SK-N-SH (cell line): ENCODE results near the gene JAKMIP1. TPM values are rescaled to one million over a fixed set of nuclear protein-coding genes. Genes with fewer than 3 reads are reported as not detected.

ENCODE experiments used
- CTCF ChIA-PET: fragments of 300-600, 350-600 bp; formaldehyde crosslinking; extraction: SDS; loops from one replicate; lab custom pipeline; 2021; lab: Yijun Ruan, JAX
- POLR2A ChIA-PET: fragments of 350-600 bp; sonication (Branson Sonifier 250); formaldehyde crosslinking; extraction: SDS; loops from one replicate; lab custom pipeline; 2020; ENCODE audit warnings: antibody characterized with exemption, inconsistent platforms; lab: Yijun Ruan, JAX
- DNase-seq: peaks from one replicate; pipeline ENCODE4 v3.0.0; 2012
- H2AFZ ChIP-seq: fragments of 200-600 bp; sonication (generic); 2 replicates; pipeline ENCODE4 v1.8.1; 2016; ENCODE audit warnings: antibody characterized with exemption, mild to moderate bottlenecking, low read depth
- H3F3A ChIP-seq: fragments of 200-600 bp; sonication (generic); replicated peaks from 2 replicates; pipeline ENCODE3; 2016; ENCODE audit warnings: antibody characterized with exemption, mild to moderate bottlenecking; ENCODE audit not compliant: insufficient read depth
- H3K27ac ChIP-seq, 2 experiments: fragments of 200-500 bp in 1 of 2; fragments of 200-600 bp in 1 of 2; sonication (Bioruptor generic) in 1 of 2; sonication (generic), shearing (Covaris generic) in 1 of 2; 2 replicates each; pipeline versions ENCODE4 v1.5.1 to v1.6.1; 2014 to 2016; ENCODE audit warnings: low read depth in 2 of 2, inconsistent platforms in 1 of 2, low read length in 1 of 2, mild to moderate bottlenecking in 1 of 2, mixed read lengths in 1 of 2
- H3K27me3 ChIP-seq: fragments of 200-600 bp; sonication (generic), shearing (Covaris generic); 2 replicates; pipeline ENCODE4 v1.6.1; 2016; ENCODE audit warnings: mixed run types; ENCODE audit not compliant: insufficient read depth
- H3K36me3 ChIP-seq, 2 experiments: fragments of 200-500 bp in 1 of 2; fragments of 200-600 bp in 1 of 2; sonication (Bioruptor generic) in 1 of 2; sonication (generic) in 1 of 2; replicated peaks in 1 of 2; 2 replicates each; pipeline versions ENCODE3 to v1.5.1; 2014 to 2016; ENCODE audit warnings: low read length in 1 of 2, mild to moderate bottlenecking in 1 of 2; ENCODE audit not compliant: insufficient read depth in 2 of 2, control insufficient read depth in 1 of 2
- H3K4me1 ChIP-seq, 2 experiments: fragments of 200-500 bp in 1 of 2; fragments of 200-600 bp in 1 of 2; sonication (Bioruptor generic) in 1 of 2; sonication (generic), shearing (Covaris generic) in 1 of 2; 2 replicates each; pipeline versions ENCODE4 v1.5.1 to v1.6.1; 2014 to 2016; ENCODE audit warnings: low read depth in 1 of 2, low read length in 1 of 2, mixed run types in 1 of 2; ENCODE audit not compliant: insufficient read depth in 2 of 2, control insufficient read depth in 1 of 2
- H3K4me2 ChIP-seq: fragments of 200-600 bp; sonication (generic), shearing (Covaris generic); 2 replicates; pipeline ENCODE4 v1.6.1; 2017; ENCODE audit warnings: mixed run types
- H3K4me3 ChIP-seq, 2 experiments: fragments of 200-500 bp in 1 of 2; fragments of 200-600 bp in 1 of 2; sonication (Bioruptor generic) in 1 of 2; sonication (generic), shearing (Covaris generic) in 1 of 2; 2 replicates each; pipeline versions ENCODE4 v1.5.1 to v1.8.1; 2014 to 2016; ENCODE audit warnings: low read depth in 2 of 2, inconsistent platforms in 1 of 2, low read length in 1 of 2, mild to moderate bottlenecking in 1 of 2, mixed read lengths in 1 of 2, moderate library complexity in 1 of 2
- H3K79me2 ChIP-seq: fragments of 200-600 bp; sonication (generic); 2 replicates; pipeline ENCODE4 v1.8.1; 2017; ENCODE audit warnings: mild to moderate bottlenecking; ENCODE audit not compliant: insufficient read depth
- H3K9ac ChIP-seq: fragments of 200-600 bp; sonication (generic); 2 replicates; pipeline ENCODE4 v1.6.1; 2017; ENCODE audit warnings: mixed run types
- H3K9me2 ChIP-seq: fragments of 200-600 bp; sonication (generic); 2 replicates; pipeline ENCODE4 v1.6.1; 2017; ENCODE audit warnings: mixed run types
- H3K9me3 ChIP-seq: fragments of 200-600 bp; sonication (generic); 2 replicates; pipeline ENCODE4 v1.6.1; 2017; ENCODE audit warnings: mixed run types, mild to moderate bottlenecking, moderate library complexity
- H4K20me1 ChIP-seq: fragments of 200-600 bp; sonication (generic); 2 replicates; pipeline ENCODE4 v1.6.1; 2017; ENCODE audit warnings: mild to moderate bottlenecking, mixed run types; ENCODE audit not compliant: insufficient read depth
- ELF1 ChIP-seq: IDR thresholded peaks from 2 replicates; pipeline ENCODE4 v1.4.0; 2012
- EP300 ChIP-seq, 2 experiments: IDR thresholded peaks; 2 replicates each; pipeline versions ENCODE4 v1.4.0 to v1.6.1; 2012; ENCODE audit warnings: borderline replicate concordance in 1 of 2, low read depth in 1 of 2, low read length in 1 of 2
- FOXM1 ChIP-seq: IDR thresholded peaks from 2 replicates; pipeline ENCODE4 v1.4.0; 2012; ENCODE audit warnings: low read depth, mild to moderate bottlenecking
- GATA2 ChIP-seq: sonication (generic); formaldehyde crosslinking; IDR thresholded peaks from 2 replicates; pipeline ENCODE4 v1.5.0; 2020; ENCODE audit warnings: mild to moderate bottlenecking, missing genetic modification reagents
- MEF2A ChIP-seq: IDR thresholded peaks from 2 replicates; pipeline ENCODE4 v1.4.0; 2012; ENCODE audit warnings: low read depth, borderline replicate concordance
- MXI1 ChIP-seq: IDR thresholded peaks from 2 replicates; pipeline ENCODE4 v1.6.1; 2012; ENCODE audit warnings: mild to moderate bottlenecking, low read depth, low read length, improper control_type of control experiment
- POLR2AphosphoS5 ChIP-seq: IDR thresholded peaks from 2 replicates; pipeline ENCODE4 v1.6.1; 2012; ENCODE audit warnings: low read depth, low read length
- RAD21 ChIP-seq: IDR thresholded peaks from 2 replicates; pipeline ENCODE4 v1.6.1; 2012; ENCODE audit warnings: mild to moderate bottlenecking, low read length
- RCOR1 ChIP-seq: fragments of 150-350 bp; IDR thresholded peaks from 2 replicates; pipeline ENCODE4 v1.6.1; 2017; ENCODE audit warnings: antibody characterized with exemption, low read length
- REST ChIP-seq: IDR thresholded peaks from 2 replicates; pipeline ENCODE4 v1.6.1; 2012; ENCODE audit warnings: mild to moderate bottlenecking, low read depth, low read length, moderate library complexity
- SIN3A ChIP-seq: IDR thresholded peaks from 2 replicates; pipeline ENCODE4 v1.6.1; 2012; ENCODE audit warnings: low read depth, mild to moderate bottlenecking, low read length, moderate library complexity, borderline replicate concordance
- SMC3 ChIP-seq: IDR thresholded peaks from 2 replicates; pipeline ENCODE4 v1.6.1; 2012; ENCODE audit warnings: low read depth, low read length, improper control_type of control experiment
- WGBS: methylation state at CpG from one replicate; pipeline ENCODE4 v1.1.6; 2017; ENCODE audit warnings: low lambda C conversion rate; 5-methylcytosine and 5-hydroxymethylcytosine counted together
- polyA plus RNA-seq, 3 experiments: library from polyadenylated mRNA; depleted of rRNA; stranded (reverse); fragments of >200 nt; gene quantifications; 2 replicates each; pipeline ENCODE4 v1.2.3, GENCODE V29; 2012
- TF ChIP-seq, protein P1 (sequence below): IDR thresholded peaks from 2 replicates; pipeline ENCODE4; 2012

JAKMIP1 gene
- polyA plus RNA-seq, 1 of the 3 experiments (the other 2 are of a cell fraction): 0.54 TPM

DNA sequence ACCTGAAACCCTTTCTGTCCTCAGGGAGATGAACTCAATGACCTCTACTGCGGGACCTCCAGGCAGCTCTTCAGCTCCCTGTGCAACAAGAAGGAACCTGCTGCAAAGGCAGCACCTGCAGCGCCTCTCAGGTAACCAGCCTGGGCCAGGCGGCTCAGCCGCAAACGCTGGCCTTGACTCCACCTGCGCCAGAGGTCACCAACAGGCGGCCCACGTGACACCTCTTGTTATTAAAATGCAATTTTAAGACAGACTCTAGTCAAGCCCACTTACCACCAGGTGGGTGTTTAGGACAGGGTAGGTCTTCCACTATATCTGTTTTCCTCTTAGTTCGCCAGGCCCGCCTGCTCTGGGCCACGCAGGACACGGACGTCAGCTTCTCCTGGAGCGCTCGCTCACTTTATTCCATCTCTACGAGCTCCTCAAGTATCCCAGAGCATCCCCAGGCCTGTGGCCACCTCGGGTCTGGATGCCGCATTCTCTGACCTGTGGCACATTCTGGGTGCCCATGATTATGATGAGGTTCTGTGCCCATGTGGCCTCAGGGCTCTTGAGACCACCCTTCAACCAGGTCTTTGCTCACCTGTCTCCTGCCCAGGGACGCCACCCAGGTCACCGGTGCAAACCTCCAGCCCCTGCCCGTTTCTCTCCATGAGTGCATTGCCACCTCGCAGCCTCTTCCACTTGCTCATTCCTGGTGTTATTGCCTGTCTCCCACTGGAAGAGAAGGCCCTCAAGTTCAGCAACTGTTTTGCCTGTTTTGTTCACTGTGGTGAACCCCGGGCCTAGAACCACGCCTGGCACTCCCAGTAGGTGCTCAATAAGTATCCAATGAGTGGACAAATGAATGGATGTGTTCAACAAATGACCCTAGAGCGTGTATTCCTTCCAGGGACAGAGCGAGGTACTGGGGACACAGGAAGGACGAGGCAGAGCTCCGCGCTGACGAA, 32.8 kb upstream of the JAKMIP1 start:
- Histone ChIP-seq H2AFZ (no peak overlapping the region), H3K4me3 (no peak overlapping the region), H4K20me1 (no peaks in the 10 kb centered on the region), H3K4me1 (peaks cover 0 to 24% of the 10 kb centered on the region in 2 experiments; a peak in 2 of 4 replicates), H3K9me2 (no peaks in the 10 kb centered on the region), H3K9me3 (no peaks in the 10 kb centered on the region), H3K36me3 (no peaks in the 10 kb centered on the region), H3K9ac (no peak overlapping the region), H3K79me2 (no peaks in the 10 kb centered on the region), H3K27ac (no peak overlapping the region), H3F3A (no peaks in the 10 kb centered on the region), H3K4me2 (no peak overlapping the region), H3K27me3 (no peaks in the 10 kb centered on the region)
- ChIA-PET CTCF (interaction anchor here (1.0 to 1.2 kb wide), 2 partner anchors 18 to 156 kb away, joined by 4 to 5 read pairs; no protein-coding TSS in a partner anchor), POLR2A (no interaction called here)
- DNase-seq: no peak
- no peak for TF ChIP-seq MXI1
- TF ChIP-seq, protein P1, sequence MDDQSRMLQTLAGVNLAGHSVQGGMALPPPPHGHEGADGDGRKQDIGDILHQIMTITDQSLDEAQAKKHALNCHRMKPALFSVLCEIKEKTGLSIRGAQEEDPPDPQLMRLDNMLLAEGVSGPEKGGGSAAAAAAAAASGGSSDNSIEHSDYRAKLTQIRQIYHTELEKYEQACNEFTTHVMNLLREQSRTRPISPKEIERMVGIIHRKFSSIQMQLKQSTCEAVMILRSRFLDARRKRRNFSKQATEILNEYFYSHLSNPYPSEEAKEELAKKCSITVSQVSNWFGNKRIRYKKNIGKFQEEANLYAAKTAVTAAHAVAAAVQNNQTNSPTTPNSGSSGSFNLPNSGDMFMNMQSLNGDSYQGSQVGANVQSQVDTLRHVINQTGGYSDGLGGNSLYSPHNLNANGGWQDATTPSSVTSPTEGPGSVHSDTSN: no peak
- no peak for TF ChIP-seq FOXM1
- TF ChIP-seq SMC3: no peak
- TF ChIP-seq SIN3A: no peak
- no peak for TF ChIP-seq POLR2AphosphoS5
- TF ChIP-seq RAD21: no peak
- 54% methylated on average over 23 of the region's 30 CpGs for whole genome bisulfite sequencing

GRCh38 chr4:6231663-6232165, 31.4 kb upstream of the JAKMIP1 start:
- peak; percentile 65 for DNase-seq
- ChIA-PET CTCF (interaction anchor here (1.2 to 4.1 kb wide), 3 partner anchors 18 to 233 kb away, joined by 3 to 30 read pairs (median 5); no protein-coding TSS in a partner anchor), POLR2A (interaction anchor here (0.5 kb wide), 1 partner anchor 164 kb away, joined by 3 read pairs; no protein-coding TSS in a partner anchor)
- H2AFZ ChIP-seq: no peak overlapping the region
- TF ChIP-seq MEF2A (no peak), RAD21 (no peak), RCOR1 (0 out of 2 replicates have a peak, but pooled peaks have one; percentile 15), REST (no peak), EP300 (IDR thresholded peaks at IDR 0.05; ENCODE audit: borderline replicate concordance in 1 of 2, low read depth in 1 of 2, low read length in 1 of 2) (peak in 1 of 2 experiments; percentile 76; a peak in 2 of 4 replicates), SMC3 (no peak), ELF1 (no peak), GATA2 (CRISPR knock-in tag) (peak; percentile 66)
- no peaks in the 10 kb centered on the region for H3F3A ChIP-seq
- H3K4me2 ChIP-seq: no peak overlapping the region
- H3K36me3 ChIP-seq: no peaks in the 10 kb centered on the region
- H3K4me1 ChIP-seq: peaks cover 0 to 24% of the 10 kb centered on the region in 2 experiments; a peak in 2 of 4 replicates
- 35% methylated on average over 7 of the region's 7 CpGs for WGBS
- peak overlapping the region in 1 of 2 experiments; percentile 30; a peak in 1 of 4 replicates for H3K27ac ChIP-seq
- H3K9me2 ChIP-seq: no peaks in the 10 kb centered on the region
- no peaks in the 10 kb centered on the region for H3K79me2 ChIP-seq
- H3K4me3 ChIP-seq: no peak overlapping the region
- no peaks in the 10 kb centered on the region for H3K27me3 ChIP-seq
- no peak overlapping the region for H3K9ac ChIP-seq
- H3K9me3 ChIP-seq: no peaks in the 10 kb centered on the region
- no peaks in the 10 kb centered on the region for H4K20me1 ChIP-seq
